Omental fat pad (tissue), 4 donors: ENCODE data around the gene IFNB1. TPM values are rescaled to one million over a fixed set of nuclear protein-coding genes. Genes with fewer than 3 reads are reported as not detected.

Source experiments
- ATAC-seq: fragments of 150-250 bp; one replicate; pipeline ENCODE4 v1.9.1; 2016; ENCODE audit warnings: mild to moderate bottlenecking, moderate library complexity; ENCODE audit not compliant: low FRiP score
- DNase-seq: peaks from one replicate; pipeline ENCODE4 v3.0.0-alpha.2; 2019; ENCODE audit warnings: low spot score
- CTCF ChIP-seq, 3 donors: fragments of 450-650 bp; IDR thresholded peaks; one replicate each; pipeline ENCODE4 v1.5.1; 2016 to 2017; ENCODE audit warnings: antibody characterized with exemption in 3 of 3, mild to moderate bottlenecking in 3 of 3, moderate library complexity in 2 of 3
- total RNA-seq, 4 donors: library from RNA; depleted of rRNA; stranded (reverse); fragments of >200 nt; gene quantifications; one replicate each; pipeline ENCODE4 v1.1.0, GENCODE V29; 2016

The IFNB1 gene
- total RNA-seq, 4 donors from 2014 or later, result not detected

GRCh38 chr9:21104787-21105186 is 27.0 kb upstream of the IFNB1 start:
- DNase-seq (no peak), ATAC-seq (no peak)
- TF ChIP-seq CTCF (IDR thresholded peaks at IDR 0.05), result no peak

- ATAC-seq (no peak), DNase-seq (no peak)
- no peak for TF ChIP-seq CTCF (IDR thresholded peaks at IDR 0.05)
Observed at GRCh38 chr9:21102305-21102704, 24.6 kb upstream of the IFNB1 start.

GRCh38 chr9:21097817-21098216 is 20.1 kb upstream of the IFNB1 start:
- TF ChIP-seq CTCF (IDR thresholded peaks at IDR 0.05), result no peak
- ATAC-seq (no peak), DNase-seq (no peak)

- TF ChIP-seq CTCF (IDR thresholded peaks at IDR 0.05), result no peak
- DNase-seq (no peak), ATAC-seq (peak; percentile 6)
Observed at GRCh38 chr9:21096901-21097255, 19.1 kb upstream of the IFNB1 start.

GRCh38 chr9:21096172-21096900 is 18.6 kb upstream of the IFNB1 start:
- no peak for TF ChIP-seq CTCF (IDR thresholded peaks at IDR 0.05)
- peak; percentile 70 for ATAC-seq
- DNase-seq, result no peak

GRCh38 chr9:21095561-21095960 is 17.8 kb upstream of the IFNB1 start:
- no peak for TF ChIP-seq CTCF (IDR thresholded peaks at IDR 0.05)
- DNase-seq (no peak), ATAC-seq (no peak)

GRCh38 chr9:21086538-21086937 is 8.8 kb upstream of the IFNB1 start:
- no peak for DNase-seq
- ATAC-seq, result no peak
- no peak for TF ChIP-seq CTCF (IDR thresholded peaks at IDR 0.05)
